ENCODE measurements around the gene ZRANB2. TPM values are rescaled to one million over a fixed set of nuclear protein-coding genes. Genes with fewer than 3 reads are reported as not detected.

The ZRANB2 gene
- 87.1 and 112 TPM in 2 replicates for total RNA-seq (ENCODE audit: low replicate concordance)
- long read RNA-seq, transcript ZRANB2-202 (10 exons, 3,078 nt), result major isoform, 57 of 197 reads
- long read RNA-seq, transcript ZRANB2-204 (2 exons, 3,677 nt), result minor isoform, 5 of 197 reads
- long read RNA-seq, transcript ZRANB2-201 (11 exons, 2,821 nt), result minor isoform, 46 of 197 reads
- long read RNA-seq, partial matches to known transcripts, result 51 of 197 reads
- long read RNA-seq, other reads (novel, unspliced or antisense), result 37 of 197 reads

GRCh38 chr1:71080739-71081696 is at the start of gene ZRANB2:
Gene ZRANB2 (minus strand): TSS chr1:71081035. CDS start chr1:71080995, 40 bp downstream.
- Mint-ChIP-seq H3K4me3 (peak within 1 kb of the TSS; percentile 99), H3K27ac (peak within 1 kb of the TSS; percentile 100), H3K9me3 (no peaks in the 10 kb centered on the region), H3K36me3 (peaks cover 8% of the 10 kb centered on the region), H3K4me1 (ENCODE audit: unreplicated experiment) (peaks cover 7% of the 10 kb centered on the region), H3K27me3 (peaks cover 16% of the 10 kb centered on the region)
- TF ChIP-seq CTCF (conservative IDR thresholded peaks at IDR 0.05), result peak; percentile 66
- peak; percentile 85 for DNase-seq (ENCODE audit: extremely low spot score, unreplicated experiment)

GRCh38 chr1:71128060-71128459 is 47.2 kb upstream of the ZRANB2 start:
- no peak for DNase-seq (ENCODE audit: extremely low spot score, unreplicated experiment)
- Mint-ChIP-seq H3K4me3 (no peak overlapping the region), H3K27me3 (no peaks in the 10 kb centered on the region), H3K9me3 (no peaks in the 10 kb centered on the region), H3K36me3 (no peaks in the 10 kb centered on the region), H3K4me1 (ENCODE audit: unreplicated experiment) (no peaks in the 10 kb centered on the region), H3K27ac (no peak overlapping the region)
- no peak for TF ChIP-seq CTCF (conservative IDR thresholded peaks at IDR 0.05)

GRCh38 chr1:71118086-71118485 is 37.3 kb upstream of the ZRANB2 start:
- Mint-ChIP-seq H3K9me3 (no peaks in the 10 kb centered on the region), H3K27ac (no peak overlapping the region), H3K27me3 (no peaks in the 10 kb centered on the region), H3K4me3 (no peak overlapping the region), H3K4me1 (ENCODE audit: unreplicated experiment) (no peaks in the 10 kb centered on the region), H3K36me3 (no peaks in the 10 kb centered on the region)
- no peak for TF ChIP-seq CTCF (conservative IDR thresholded peaks at IDR 0.05)
- no peak for DNase-seq (ENCODE audit: extremely low spot score, unreplicated experiment)

GRCh38 chr1:71116729-71117128 is 35.9 kb upstream of the ZRANB2 start:
- Mint-ChIP-seq H3K27ac (no peak overlapping the region), H3K9me3 (no peaks in the 10 kb centered on the region), H3K4me3 (no peak overlapping the region), H3K27me3 (no peaks in the 10 kb centered on the region), H3K36me3 (no peaks in the 10 kb centered on the region), H3K4me1 (ENCODE audit: unreplicated experiment) (no peaks in the 10 kb centered on the region)
- no peak for TF ChIP-seq CTCF (conservative IDR thresholded peaks at IDR 0.05)
- DNase-seq (ENCODE audit: extremely low spot score, unreplicated experiment), result no peak

GRCh38 chr1:71106658-71107322 is 26.0 kb upstream of the ZRANB2 start:
- H3K27ac Mint-ChIP-seq, result no peak overlapping the region
- H3K4me1 Mint-ChIP-seq (ENCODE audit: unreplicated experiment), result no peaks in the 10 kb centered on the region
- TF ChIP-seq CTCF (conservative IDR thresholded peaks at IDR 0.05), result no peak
- DNase-seq (ENCODE audit: extremely low spot score, unreplicated experiment), result no peak
- no peaks in the 10 kb centered on the region for H3K27me3 Mint-ChIP-seq
- no peaks in the 10 kb centered on the region for H3K9me3 Mint-ChIP-seq
- no peaks in the 10 kb centered on the region for H3K36me3 Mint-ChIP-seq
- no peak overlapping the region for H3K4me3 Mint-ChIP-seq
